Gastroesophageal sphincter (tissue), 4 donors: ENCODE results near the gene GRHL1. TPM values are rescaled to one million over a fixed set of nuclear protein-coding genes. Genes with fewer than 3 reads are reported as not detected.
A peak's percentile ranks its signal among the peaks of the same experiment; 100 is the strongest.

Source experiments
- ATAC-seq: fragments of 150-250 bp; one replicate; pipeline ENCODE4 v1.9.1; 2016; ENCODE audit warnings: mild to moderate bottlenecking, moderate library complexity
- H3K27ac ChIP-seq, 4 donors: fragments of 200-600 bp; sonication (generic) in 3 of 4; 1 replicate in 3 of 4; 2 replicates in 1 of 4; pipeline ENCODE4 v1.5.1; 2016 to 2019
- H3K27me3 ChIP-seq: fragments of 200-600 bp; sonication (generic); one replicate; pipeline ENCODE4 v1.5.1; 2019
- H3K36me3 ChIP-seq, 2 donors: fragments of 200-600 bp; sonication (generic); one replicate each; pipeline ENCODE4 v1.5.1; 2019; ENCODE audit warnings: control low read depth in 1 of 2
- H3K4me1 ChIP-seq, 3 donors: fragments of 200-600 bp; sonication (generic); 1 replicate in 2 of 3; 2 replicates in 1 of 3; pipeline ENCODE4 v1.5.1; 2016 to 2019; ENCODE audit warnings: control low read depth in 2 of 3
- H3K4me3 ChIP-seq, 2 donors: fragments of 200-600 bp; sonication (generic); one replicate each; pipeline ENCODE4 v1.5.1; 2019; ENCODE audit warnings: mild to moderate bottlenecking in 1 of 2, moderate library complexity in 1 of 2
- H3K9me3 ChIP-seq, 3 donors: fragments of 200-600 bp; sonication (generic); one replicate each; pipeline ENCODE4 v1.5.1; 2017 to 2019; ENCODE audit warnings: control low read depth in 2 of 3
- CTCF ChIP-seq, 4 experiments: fragments of 200-600 bp in 2 of 4; fragments of 450-650 bp in 2 of 4; sonication (generic) in 1 of 4; IDR thresholded peaks; one replicate each; pipeline ENCODE4 v1.5.1; 2017 to 2019; ENCODE audit warnings: antibody characterized with exemption in 4 of 4, mild to moderate bottlenecking in 2 of 4, moderate library complexity in 2 of 4
- EP300 ChIP-seq: sonication (generic); formaldehyde crosslinking; IDR thresholded peaks from one replicate; pipeline ENCODE4 v1.6.1; 2017; ENCODE audit warnings: antibody characterized with exemption, mild to moderate bottlenecking
- POLR2A ChIP-seq, 2 donors: fragments of 450-650 bp; IDR thresholded peaks; one replicate each; pipeline ENCODE4 v1.6.1; 2017; ENCODE audit warnings: antibody characterized with exemption in 2 of 2, mild to moderate bottlenecking in 2 of 2, moderate library complexity in 1 of 2
- POLR2AphosphoS5 ChIP-seq: sonication (generic); formaldehyde crosslinking; IDR thresholded peaks from one replicate; pipeline ENCODE4 v1.6.1; 2017; ENCODE audit warnings: antibody characterized with exemption
- WGBS, 2 donors: methylation state at CpG; one replicate each; pipeline ENCODE4 v1.1.5; 2018; ENCODE audit warnings: low coverage in 1 of 2; 5-methylcytosine and 5-hydroxymethylcytosine counted together
- total RNA-seq, 4 donors: library from RNA; depleted of rRNA; stranded (reverse); fragments of >200 nt; gene quantifications; one replicate each; pipeline ENCODE4 v1.1.0, GENCODE V29; 2016

Gene GRHL1
- total RNA-seq, 4 donors from 2014 or later: 1.3 to 6.1 (median 2.3) TPM

- Histone ChIP-seq H3K36me3 (no peaks in the 10 kb centered on the region), H3K4me1 (peaks cover 0 to 44% (median 10%) of the 10 kb centered on the region in 3 donors), H3K27me3 (no peaks in the 10 kb centered on the region), H3K4me3 (no peak overlapping the region), H3K9me3 (no peaks in the 10 kb centered on the region), H3K27ac (no peak overlapping the region)
- WGBS, 2 donors: 96 to 97% methylated on average over 4 to 5 of the region's 5 CpGs
- ATAC-seq: no peak
- no peak for TF ChIP-seq POLR2AphosphoS5
- TF ChIP-seq EP300: no peak
- TF ChIP-seq POLR2A (IDR thresholded peaks at IDR 0.05): no peak
- no peak for TF ChIP-seq CTCF (IDR thresholded peaks at IDR 0.05)
These were observed 36.8 kb downstream of the GRHL1 start for GRCh38 chr2:9988320-9988719.

GRCh38 chr2:9990736-9991135 lies 39.2 kb downstream of the GRHL1 start:
- peaks cover 0 to 25% (median 0%) of the 10 kb centered on the region in 3 donors for H3K4me1 ChIP-seq
- no peaks in the 10 kb centered on the region for H3K9me3 ChIP-seq
- H3K27ac ChIP-seq: no peak overlapping the region
- WGBS, 2 donors: 57 to 60% methylated on average over 4 to 6 of the region's 6 CpGs
- ATAC-seq: peak; percentile 66
- no peaks in the 10 kb centered on the region for H3K36me3 ChIP-seq
- no peak for TF ChIP-seq POLR2A (IDR thresholded peaks at IDR 0.05)
- no peak for TF ChIP-seq EP300
- no peak for TF ChIP-seq CTCF (IDR thresholded peaks at IDR 0.05)
- no peak for TF ChIP-seq POLR2AphosphoS5
- H3K27me3 ChIP-seq: no peaks in the 10 kb centered on the region
- no peak overlapping the region for H3K4me3 ChIP-seq

- Histone ChIP-seq H3K36me3 (no peaks in the 10 kb centered on the region), H3K4me1 (peaks cover 0 to 20% (median 0%) of the 10 kb centered on the region in 3 donors), H3K4me3 (no peak overlapping the region), H3K27ac (peak overlapping the region in 1 of 4 donors; percentile 7), H3K9me3 (no peaks in the 10 kb centered on the region), H3K27me3 (no peaks in the 10 kb centered on the region)
- ATAC-seq: no peak
- TF ChIP-seq EP300 (no peak), CTCF (IDR thresholded peaks at IDR 0.05) (no peak), POLR2A (IDR thresholded peaks at IDR 0.05) (no peak), POLR2AphosphoS5 (no peak)
- WGBS, 2 donors: 80% methylated on average over 1 of the region's 1 CpG
These were observed 39.7 kb downstream of the GRHL1 start for GRCh38 chr2:9991221-9991620.

- no peaks in the 10 kb centered on the region for H3K9me3 ChIP-seq
- H3K27me3 ChIP-seq: no peaks in the 10 kb centered on the region
- no peaks in the 10 kb centered on the region for H3K36me3 ChIP-seq
- H3K4me1 ChIP-seq: peaks cover 0 to 20% (median 0%) of the 10 kb centered on the region in 3 donors
- no peak for ATAC-seq
- H3K27ac ChIP-seq: no peak overlapping the region
- H3K4me3 ChIP-seq: no peak overlapping the region
- WGBS, 2 donors: 63 to 79% methylated on average over 4 to 5 of the region's 6 CpGs
- TF ChIP-seq POLR2A (IDR thresholded peaks at IDR 0.05) (no peak), CTCF (IDR thresholded peaks at IDR 0.05) (no peak), POLR2AphosphoS5 (no peak), EP300 (no peak)
These were observed 40.4 kb downstream of the GRHL1 start for GRCh38 chr2:9991829-9992273.

- H3K27ac ChIP-seq: no peak overlapping the region
- TF ChIP-seq POLR2A (IDR thresholded peaks at IDR 0.05) (no peak), EP300 (no peak), CTCF (IDR thresholded peaks at IDR 0.05) (no peak), POLR2AphosphoS5 (no peak)
These were observed 41.1 kb downstream of the GRHL1 start for GRCh38 chr2:9992427-9993187.

More at GRCh38 chr2:9992427-9993187, 41.1 kb downstream of the GRHL1 start:
- 69 to 84% methylated on average over 7 to 9 of the region's 9 CpGs for WGBS, 2 donors
- no peaks in the 10 kb centered on the region for H3K27me3 ChIP-seq
- no peaks in the 10 kb centered on the region for H3K9me3 ChIP-seq
- peaks cover 0 to 26% (median 0%) of the 10 kb centered on the region in 3 donors for H3K4me1 ChIP-seq
- no peaks in the 10 kb centered on the region for H3K36me3 ChIP-seq
- no peak overlapping the region for H3K4me3 ChIP-seq
- ATAC-seq: no peak
